ENCODE results near the gene DNAJC4. TPM values are rescaled to one million over a fixed set of nuclear protein-coding genes. Genes with fewer than 3 reads are reported as not detected.

The DNAJC4 gene
- total RNA-seq, 3 donors from 2014 or later = 43.6 to 57.6 (median 50.7) TPM

DNA sequence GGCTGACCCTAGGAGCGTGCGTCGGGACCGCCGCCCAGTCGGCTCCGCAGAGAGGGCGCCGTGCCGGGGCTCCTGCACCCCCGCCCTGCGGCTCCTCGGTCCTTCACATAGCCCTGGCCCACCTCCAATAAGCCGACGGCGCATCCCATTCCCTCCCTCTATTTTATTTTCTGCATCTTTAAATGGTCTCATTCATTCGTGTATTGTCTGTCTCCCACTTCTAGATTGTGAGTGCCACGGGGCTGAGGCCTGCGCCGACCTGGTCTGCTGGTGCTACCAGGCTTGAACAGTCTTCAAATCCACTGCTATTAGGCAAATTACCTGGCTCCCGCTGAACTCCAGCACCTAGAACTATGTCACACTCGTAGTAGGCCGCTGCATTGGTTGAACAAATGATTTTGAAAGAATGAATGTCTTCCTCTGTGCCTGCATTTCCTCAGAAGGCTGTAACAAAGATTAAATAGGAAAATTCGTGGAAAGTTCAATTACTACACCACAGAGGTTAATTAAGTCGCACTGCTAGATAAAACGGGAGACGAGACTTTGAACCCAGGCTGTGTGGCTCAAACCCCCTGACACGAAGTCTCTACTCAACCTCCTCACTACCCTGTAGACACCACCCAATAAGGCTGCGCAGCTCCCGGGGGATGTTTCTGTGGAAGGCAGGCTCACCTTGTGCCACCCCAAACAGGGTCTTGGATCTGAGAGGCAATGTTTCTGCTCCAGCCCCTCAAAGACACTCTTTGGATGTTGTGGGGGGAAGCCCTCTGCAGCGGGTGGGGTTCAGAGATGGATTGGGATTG is 17.6 kb downstream of the DNAJC4 start:
- Histone ChIP-seq H3K36me3 (ENCODE audit: low read depth) (no peaks in the 10 kb centered on the region), H3K9me3 (no peaks in the 10 kb centered on the region), H3K4me1 (ENCODE audit: low read depth) (peaks cover 30% of the 10 kb centered on the region), H3K4me3 (no peak overlapping the region)
- ATAC-seq (no peak), DNase-seq (peak in 1 of 3 donors; percentile 20)
- intact Hi-C loops (cut with DNase I, micrococcal nuclease) = loop anchor here in 1 of 2 donors (10.0 kb wide), 1 partner anchor 63 kb away; the partner anchor contains the start of gene STIP1
- TF ChIP-seq, protein P1, sequence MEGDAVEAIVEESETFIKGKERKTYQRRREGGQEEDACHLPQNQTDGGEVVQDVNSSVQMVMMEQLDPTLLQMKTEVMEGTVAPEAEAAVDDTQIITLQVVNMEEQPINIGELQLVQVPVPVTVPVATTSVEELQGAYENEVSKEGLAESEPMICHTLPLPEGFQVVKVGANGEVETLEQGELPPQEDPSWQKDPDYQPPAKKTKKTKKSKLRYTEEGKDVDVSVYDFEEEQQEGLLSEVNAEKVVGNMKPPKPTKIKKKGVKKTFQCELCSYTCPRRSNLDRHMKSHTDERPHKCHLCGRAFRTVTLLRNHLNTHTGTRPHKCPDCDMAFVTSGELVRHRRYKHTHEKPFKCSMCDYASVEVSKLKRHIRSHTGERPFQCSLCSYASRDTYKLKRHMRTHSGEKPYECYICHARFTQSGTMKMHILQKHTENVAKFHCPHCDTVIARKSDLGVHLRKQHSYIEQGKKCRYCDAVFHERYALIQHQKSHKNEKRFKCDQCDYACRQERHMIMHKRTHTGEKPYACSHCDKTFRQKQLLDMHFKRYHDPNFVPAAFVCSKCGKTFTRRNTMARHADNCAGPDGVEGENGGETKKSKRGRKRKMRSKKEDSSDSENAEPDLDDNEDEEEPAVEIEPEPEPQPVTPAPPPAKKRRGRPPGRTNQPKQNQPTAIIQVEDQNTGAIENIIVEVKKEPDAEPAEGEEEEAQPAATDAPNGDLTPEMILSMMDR (IDR thresholded peaks at IDR 0.05) = no peak

DNA sequence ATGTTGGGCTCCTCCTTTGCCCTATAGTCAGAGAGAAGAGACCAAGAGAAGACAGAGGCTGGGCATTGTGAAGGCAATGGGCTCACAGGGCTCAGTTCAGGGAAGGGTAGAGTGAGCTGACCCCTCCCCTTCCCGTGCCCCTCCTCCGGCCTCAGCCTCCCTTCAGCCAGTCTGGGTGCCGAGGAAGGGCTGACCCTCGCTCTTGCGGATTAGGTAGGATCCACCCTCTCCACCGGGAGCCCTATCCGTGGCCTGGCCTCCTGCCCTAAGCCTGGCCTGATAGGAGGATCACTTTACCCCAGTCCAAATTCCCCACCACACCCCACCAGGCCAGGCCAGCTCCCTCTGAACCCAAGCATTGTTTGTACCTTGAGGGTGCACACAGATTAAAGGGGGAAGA is 18.2 kb downstream of the DNAJC4 start:
- no peaks in the 10 kb centered on the region for H3K9me3 ChIP-seq
- intact Hi-C loops (cut with DNase I, micrococcal nuclease) = loop anchor here in 1 of 2 donors (10.0 kb wide), 1 partner anchor 64 kb away; the partner anchor contains the start of gene STIP1
- DNase-seq (peak in 2 of 3 donors; percentile 47 to 63), ATAC-seq (no peak)
- no peaks in the 10 kb centered on the region for H3K36me3 ChIP-seq (ENCODE audit: low read depth)
- no peak overlapping the region for H3K4me3 ChIP-seq
- TF ChIP-seq, protein P1 (IDR thresholded peaks at IDR 0.05) = no peak
- peaks cover 30% of the 10 kb centered on the region for H3K4me1 ChIP-seq (ENCODE audit: low read depth)

DNA sequence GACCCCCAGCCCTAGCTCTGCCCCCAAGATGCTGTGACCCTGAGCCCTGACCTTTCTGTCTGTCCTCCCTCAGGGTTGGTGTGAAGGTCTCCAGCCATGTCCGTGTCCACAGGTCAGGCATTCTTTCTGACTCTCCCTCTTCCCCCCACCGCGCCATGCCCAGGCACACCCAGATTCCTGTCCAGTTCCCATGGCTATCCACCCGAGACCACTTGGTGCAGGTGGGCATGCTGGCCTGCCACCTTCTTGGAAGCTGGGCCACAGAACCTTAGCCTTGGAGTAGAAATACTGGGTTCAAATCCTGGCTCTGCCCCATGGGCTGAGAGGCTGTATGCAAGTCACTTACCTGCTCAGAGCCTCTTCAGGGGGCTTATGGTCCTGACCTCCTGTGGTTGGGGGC is 18.7 kb downstream of the DNAJC4 start:
- intact Hi-C loops (cut with DNase I, micrococcal nuclease) = loop anchor here in 1 of 2 donors (10.0 kb wide), 1 partner anchor 64 kb away; the partner anchor contains the start of gene STIP1
- ATAC-seq (no peak), DNase-seq (peak in 1 of 3 donors; percentile 44)
- Histone ChIP-seq H3K4me3 (no peak overlapping the region), H3K9me3 (no peaks in the 10 kb centered on the region), H3K36me3 (ENCODE audit: low read depth) (no peaks in the 10 kb centered on the region), H3K4me1 (ENCODE audit: low read depth) (peaks cover 28% of the 10 kb centered on the region)
- TF ChIP-seq, protein P1 (IDR thresholded peaks at IDR 0.05) = no peak

DNA sequence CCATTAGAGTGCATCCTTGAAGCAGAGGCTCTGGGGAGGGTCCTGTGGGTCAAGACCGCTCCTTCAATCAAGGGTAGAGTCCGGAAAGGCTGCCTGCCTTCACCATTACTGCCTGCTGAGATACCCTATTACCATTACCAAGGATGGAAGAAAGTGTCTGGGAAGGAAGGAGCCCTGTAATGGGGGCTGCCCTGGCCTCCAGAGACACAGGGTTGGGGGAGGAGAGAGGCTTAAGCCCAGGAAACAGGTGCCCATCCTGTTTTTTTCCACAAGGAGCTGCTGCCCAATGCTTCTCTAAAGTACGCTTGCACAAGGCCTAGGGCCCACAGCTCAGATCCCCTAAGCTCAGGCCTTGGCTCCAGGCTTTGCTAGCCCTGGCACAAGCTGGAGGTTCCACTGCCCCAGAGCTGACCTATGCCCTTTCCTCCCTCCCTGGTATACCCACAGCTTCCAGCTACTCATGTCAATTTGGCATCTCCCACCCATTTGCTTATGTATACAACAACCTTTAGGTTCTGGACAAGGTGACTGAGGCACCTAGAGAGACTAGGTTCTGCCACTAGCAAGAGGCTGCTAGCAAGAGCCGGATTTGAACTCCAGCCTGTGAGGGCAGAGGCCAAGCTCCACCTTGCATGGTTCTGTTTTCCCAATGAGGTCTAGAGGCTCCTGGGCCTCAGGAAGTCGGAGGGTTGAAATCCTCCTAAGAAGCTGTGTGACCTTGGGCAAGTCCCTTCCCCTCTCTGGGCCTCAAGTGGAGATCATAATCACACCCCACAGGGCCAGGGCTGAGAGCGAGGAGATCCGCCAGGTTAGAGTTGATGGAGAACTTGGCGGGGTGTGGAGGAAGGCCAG is 19.4 kb downstream of the DNAJC4 start:
- no peak for DNase-seq
- Histone ChIP-seq H3K4me3 (no peak overlapping the region), H3K36me3 (ENCODE audit: low read depth) (no peaks in the 10 kb centered on the region), H3K9me3 (no peaks in the 10 kb centered on the region), H3K4me1 (ENCODE audit: low read depth) (peaks cover 27% of the 10 kb centered on the region)
- TF ChIP-seq, protein P1 (IDR thresholded peaks at IDR 0.05) = no peak
- intact Hi-C loops (cut with DNase I, micrococcal nuclease) = loop anchor here in 1 of 2 donors (10.0 kb wide), 1 partner anchor 65 kb away; the partner anchor contains the start of gene STIP1
- no peak for ATAC-seq

DNA sequence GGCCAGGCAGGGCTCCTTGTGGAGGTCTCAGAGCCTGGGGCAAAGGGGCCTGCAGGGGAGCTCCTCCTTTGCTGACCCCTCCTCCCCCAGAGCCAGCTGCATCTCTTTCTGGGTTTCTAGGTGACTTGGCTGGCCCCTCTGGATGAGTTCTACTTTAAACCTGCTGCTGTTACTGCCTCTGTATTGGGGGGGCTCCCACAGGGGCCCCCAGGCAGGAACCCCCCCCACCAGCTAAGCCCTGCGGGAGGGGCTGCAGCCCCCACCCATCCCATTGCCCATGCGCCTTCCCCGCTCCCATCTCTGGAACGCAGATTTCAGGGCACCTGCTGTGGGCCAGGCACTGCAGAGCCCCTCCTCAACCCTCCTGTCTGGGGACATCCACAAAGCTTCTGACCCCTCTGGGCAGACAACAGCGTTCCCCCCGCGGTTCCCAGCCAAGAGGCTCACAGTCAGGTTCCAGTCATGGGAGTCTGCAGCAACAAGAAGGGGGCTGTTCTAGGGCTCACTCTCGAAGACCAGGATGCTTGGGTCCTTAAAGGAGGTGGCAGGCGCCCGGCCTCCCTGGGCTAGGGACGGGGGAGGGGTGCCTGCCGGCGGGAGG is 20.2 kb downstream of the DNAJC4 start:
- Histone ChIP-seq H3K4me1 (ENCODE audit: low read depth) (peaks cover 22% of the 10 kb centered on the region), H3K9me3 (no peaks in the 10 kb centered on the region), H3K36me3 (ENCODE audit: low read depth) (no peaks in the 10 kb centered on the region), H3K4me3 (no peak overlapping the region)
- ATAC-seq = no peak
- TF ChIP-seq, protein P1 (IDR thresholded peaks at IDR 0.05) = no peak
- DNase-seq = peak; percentile 25 to 58 (median 57)
- intact Hi-C loops (cut with DNase I, micrococcal nuclease) = no loop called here
